ENCODE measurements around the gene PIP5K1C.

Gene PIP5K1C

GRCh38 chr19:3721887-3722442, 21.7 kb upstream of the PIP5K1C start:
- DNase-seq = no peak

GRCh38 chr19:3721131-3721886, 21.0 kb upstream of the PIP5K1C start:
- peak; percentile 96 for DNase-seq

- DNase-seq = no peak
Measured at GRCh38 chr19:3720349-3720917, 20.2 kb upstream of the PIP5K1C start.

- no peak for DNase-seq
Measured at GRCh38 chr19:3719868-3720267, 19.6 kb upstream of the PIP5K1C start.

GRCh38 chr19:3716147-3716668, 15.9 kb upstream of the PIP5K1C start:
- DNase-seq = no peak

GRCh38 chr19:3712663-3713611, 12.7 kb upstream of the PIP5K1C start:
- no peak for DNase-seq

- peak; percentile 78 for DNase-seq
Measured at GRCh38 chr19:3710265-3710812, 10.1 kb upstream of the PIP5K1C start.

- DNase-seq = no peak
Measured at GRCh38 chr19:3708207-3708931, 8.1 kb upstream of the PIP5K1C start, which contains the start of gene TJP3. Gene TJP3, plus strand, starts transcription at chr19:3708384. Its CDS starts 20,049 bp downstream, at chr19:3728433.

GRCh38 chr19:3707868-3708206, 7.6 kb upstream of the PIP5K1C start:
- no peak for DNase-seq

GRCh38 chr19:3701200-3701599, 932 bp upstream of the PIP5K1C start:
- no peak for DNase-seq

- no peak for DNase-seq
Measured at GRCh38 chr19:3699741-3700241, 477 bp downstream of the PIP5K1C start.

GRCh38 chr19:3698974-3699740, 1.1 kb downstream of the PIP5K1C start:
- DNase-seq = no peak

GRCh38 chr19:3698386-3698950, 1.8 kb downstream of the PIP5K1C start:
- DNase-seq = no peak

- DNase-seq = no peak
Measured at GRCh38 chr19:3697671-3698385, 2.4 kb downstream of the PIP5K1C start.

GRCh38 chr19:3697094-3697493, 3.2 kb downstream of the PIP5K1C start:
- DNase-seq = no peak

GRCh38 chr19:3696660-3696995, 3.6 kb downstream of the PIP5K1C start:
- DNase-seq = no peak

- DNase-seq = no peak
Measured at GRCh38 chr19:3695986-3696659, 4.1 kb downstream of the PIP5K1C start.

GRCh38 chr19:3695124-3695733, 5.0 kb downstream of the PIP5K1C start:
- DNase-seq = no peak
